Neural cell (in vitro differentiated cells): ENCODE results near the gene FAM171A2. TPM values are rescaled to one million over a fixed set of nuclear protein-coding genes. Genes with fewer than 3 reads are reported as not detected.

Experiments
- H2AFZ ChIP-seq: fragments of 200-600, 300-800 bp; sonication (generic), shearing (Covaris generic); 2 replicates; pipeline ENCODE4 v1.6.0; 2014; ENCODE audit warnings: low read depth, mild to moderate bottlenecking, antibody characterized with exemption, low read length, moderate library complexity
- H3F3A ChIP-seq: fragments of 200-600 bp; shearing (Covaris generic); 2 replicates; pipeline ENCODE4 v1.6.1; 2016; ENCODE audit warnings: mild to moderate bottlenecking, moderate library complexity, mixed read lengths, antibody characterized with exemption, low read length; ENCODE audit not compliant: insufficient read depth, poor library complexity, severe bottlenecking
- H3K27ac ChIP-seq: fragments of 200-600, 300-800 bp; sonication (generic), shearing (Covaris generic); 2 replicates; pipeline ENCODE4 v1.5.1; 2014; ENCODE audit warnings: mild to moderate bottlenecking, low read length, moderate library complexity
- H3K27me3 ChIP-seq: fragments of 300-800, 200-600 bp; sonication (generic), shearing (Covaris generic); 2 replicates; pipeline ENCODE4 v1.6.0; 2014; ENCODE audit warnings: mild to moderate bottlenecking, low read depth, low read length, moderate library complexity; ENCODE audit not compliant: insufficient read depth
- H3K36me3 ChIP-seq: fragments of 300-800, 200-600 bp; sonication (generic), shearing (Covaris generic); 2 replicates; pipeline ENCODE4 v1.5.1; 2014; ENCODE audit warnings: mild to moderate bottlenecking, antibody characterized with exemption, low read length, moderate library complexity; ENCODE audit not compliant: insufficient read depth
- H3K4me2 ChIP-seq: fragments of 300-800, 200-600 bp; sonication (generic), shearing (Covaris generic); 2 replicates; pipeline ENCODE4 v1.6.0; 2014; ENCODE audit warnings: mild to moderate bottlenecking, low read length
- H3K4me3 ChIP-seq: fragments of 300-800, 200-600 bp; sonication (generic), shearing (Covaris generic); 2 replicates; pipeline ENCODE4 v1.5.1; 2014; ENCODE audit warnings: mild to moderate bottlenecking, low read length, moderate library complexity
- H3K79me2 ChIP-seq: fragments of 200-600 bp; shearing (Covaris generic); replicated peaks from 2 replicates; pipeline ENCODE4 v1.6.0; 2014; ENCODE audit warnings: mild to moderate bottlenecking, low read length, moderate library complexity; ENCODE audit not compliant: insufficient read depth
- H3K9ac ChIP-seq: fragments of 300-800, 200-600 bp; sonication (generic), shearing (Covaris generic); 2 replicates; pipeline ENCODE4 v1.6.1; 2016; ENCODE audit warnings: mild to moderate bottlenecking, low read length, mixed read lengths
- H3K9me2 ChIP-seq: fragments of 200-600 bp; shearing (Covaris generic); 2 replicates; pipeline ENCODE4 v1.6.1; 2016; ENCODE audit warnings: mild to moderate bottlenecking, low read length, mixed read lengths; ENCODE audit not compliant: insufficient read depth
- H3K9me3 ChIP-seq: fragments of 200-600, 300-800 bp; sonication (generic), shearing (Covaris generic); 2 replicates; pipeline ENCODE4 v1.6.1; 2016; ENCODE audit warnings: mild to moderate bottlenecking, mixed run types, low read length, moderate library complexity, mixed read lengths
- H4K20me1 ChIP-seq: fragments of 200-600 bp; shearing (Covaris generic); 2 replicates; pipeline ENCODE4 v1.6.1; 2016; ENCODE audit warnings: mild to moderate bottlenecking, mixed run types; ENCODE audit not compliant: insufficient read depth
- EP300 ChIP-seq: fragments of 450-650 bp; conservative IDR thresholded peaks from 2 replicates; pipeline ENCODE4 v1.6.1; 2014; ENCODE audit warnings: antibody characterized with exemption, mild to moderate bottlenecking, moderate library complexity; ENCODE audit not compliant: poor library complexity, severe bottlenecking
- EZH2 ChIP-seq: fragments of 200-600, 300-800 bp; shearing (Covaris generic), sonication (generic); IDR thresholded peaks from 2 replicates; pipeline ENCODE4 v1.6.1; 2014; ENCODE audit warnings: antibody characterized with exemption, low read length, borderline replicate concordance, mild to moderate bottlenecking; ENCODE audit not compliant: insufficient read depth, poor library complexity, severe bottlenecking
- MXI1 ChIP-seq: fragments of 450-650 bp; conservative IDR thresholded peaks from 2 replicates; pipeline ENCODE4 v1.6.1; 2014; ENCODE audit warnings: antibody characterized with exemption, mild to moderate bottlenecking; ENCODE audit not compliant: poor library complexity, severe bottlenecking
- POLR2AphosphoS5 ChIP-seq: IDR thresholded peaks from 2 replicates; pipeline ENCODE4 v1.6.1; 2012
- RAD21 ChIP-seq: fragments of 450-650 bp; conservative IDR thresholded peaks from 2 replicates; pipeline ENCODE4 v1.6.1; 2014; ENCODE audit warnings: antibody characterized with exemption, mild to moderate bottlenecking, moderate library complexity
- SMC3 ChIP-seq: fragments of 450-650 bp; conservative IDR thresholded peaks from 2 replicates; pipeline ENCODE4 v1.6.1; 2014; ENCODE audit warnings: antibody characterized with exemption, mild to moderate bottlenecking, moderate library complexity; ENCODE audit not compliant: poor library complexity
- TAF1 ChIP-seq: IDR thresholded peaks from 2 replicates; pipeline ENCODE4 v1.6.1; 2012; ENCODE audit warnings: low read depth
- polyA plus RNA-seq: library from polyadenylated mRNA; depleted of rRNA; stranded (reverse); fragments of >200 nt; gene quantifications from 2 replicates; pipeline ENCODE4 v1.2.3, GENCODE V29; 2014
- TF ChIP-seq, protein P1 (sequence below): IDR thresholded peaks from 2 replicates; pipeline ENCODE4 v1.6.1; 2012; ENCODE audit warnings: borderline replicate concordance
- TF ChIP-seq, protein P2 (sequence below): fragments of 450-650 bp; IDR thresholded peaks from 2 replicates; pipeline ENCODE4 v1.5.1; 2014; ENCODE audit warnings: antibody characterized with exemption, mild to moderate bottlenecking, moderate library complexity; ENCODE audit not compliant: poor library complexity, severe bottlenecking

The FAM171A2 gene
- polyA plus RNA-seq, 1 donor from 2014 or later = 73.6 TPM

DNA sequence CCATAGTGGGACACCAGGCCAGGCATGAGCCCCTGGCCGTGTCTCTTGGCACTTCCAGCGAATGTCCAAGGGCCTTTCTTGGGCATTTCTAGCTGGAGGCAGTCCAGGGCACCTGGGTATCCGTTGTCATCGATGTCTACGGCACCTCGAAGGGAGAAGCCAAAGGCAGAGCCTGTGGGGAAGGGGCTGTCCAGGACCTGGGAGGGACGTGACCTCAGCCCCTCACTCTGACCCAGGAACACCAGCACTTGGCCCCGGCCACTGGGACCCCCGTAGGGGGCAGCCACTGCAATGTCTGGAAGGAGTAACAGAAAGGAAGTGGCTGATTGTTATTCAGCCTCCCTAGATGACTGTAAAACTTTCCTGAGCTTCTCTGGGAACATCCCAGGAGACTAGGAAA, 17.1 kb upstream of the FAM171A2 start:
- no peaks in the 10 kb centered on the region for H3K36me3 ChIP-seq
- no peak for TF ChIP-seq POLR2AphosphoS5
- TF ChIP-seq MXI1 = no peak
- TF ChIP-seq RAD21 = no peak
- no peak for TF ChIP-seq EZH2
- TF ChIP-seq, protein P1, sequence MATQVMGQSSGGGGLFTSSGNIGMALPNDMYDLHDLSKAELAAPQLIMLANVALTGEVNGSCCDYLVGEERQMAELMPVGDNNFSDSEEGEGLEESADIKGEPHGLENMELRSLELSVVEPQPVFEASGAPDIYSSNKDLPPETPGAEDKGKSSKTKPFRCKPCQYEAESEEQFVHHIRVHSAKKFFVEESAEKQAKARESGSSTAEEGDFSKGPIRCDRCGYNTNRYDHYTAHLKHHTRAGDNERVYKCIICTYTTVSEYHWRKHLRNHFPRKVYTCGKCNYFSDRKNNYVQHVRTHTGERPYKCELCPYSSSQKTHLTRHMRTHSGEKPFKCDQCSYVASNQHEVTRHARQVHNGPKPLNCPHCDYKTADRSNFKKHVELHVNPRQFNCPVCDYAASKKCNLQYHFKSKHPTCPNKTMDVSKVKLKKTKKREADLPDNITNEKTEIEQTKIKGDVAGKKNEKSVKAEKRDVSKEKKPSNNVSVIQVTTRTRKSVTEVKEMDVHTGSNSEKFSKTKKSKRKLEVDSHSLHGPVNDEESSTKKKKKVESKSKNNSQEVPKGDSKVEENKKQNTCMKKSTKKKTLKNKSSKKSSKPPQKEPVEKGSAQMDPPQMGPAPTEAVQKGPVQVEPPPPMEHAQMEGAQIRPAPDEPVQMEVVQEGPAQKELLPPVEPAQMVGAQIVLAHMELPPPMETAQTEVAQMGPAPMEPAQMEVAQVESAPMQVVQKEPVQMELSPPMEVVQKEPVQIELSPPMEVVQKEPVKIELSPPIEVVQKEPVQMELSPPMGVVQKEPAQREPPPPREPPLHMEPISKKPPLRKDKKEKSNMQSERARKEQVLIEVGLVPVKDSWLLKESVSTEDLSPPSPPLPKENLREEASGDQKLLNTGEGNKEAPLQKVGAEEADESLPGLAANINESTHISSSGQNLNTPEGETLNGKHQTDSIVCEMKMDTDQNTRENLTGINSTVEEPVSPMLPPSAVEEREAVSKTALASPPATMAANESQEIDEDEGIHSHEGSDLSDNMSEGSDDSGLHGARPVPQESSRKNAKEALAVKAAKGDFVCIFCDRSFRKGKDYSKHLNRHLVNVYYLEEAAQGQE = no peak
- no peak for TF ChIP-seq EP300
- TF ChIP-seq TAF1 = no peak
- no peaks in the 10 kb centered on the region for H3K9me3 ChIP-seq
- no peaks in the 10 kb centered on the region for H3F3A ChIP-seq
- H2AFZ ChIP-seq = no peak overlapping the region
- H3K27me3 ChIP-seq = peaks cover 12% of the 10 kb centered on the region
- no peaks in the 10 kb centered on the region for H3K9me2 ChIP-seq
- H3K9ac ChIP-seq = no peak overlapping the region
- H3K4me2 ChIP-seq = no peak overlapping the region
- H3K4me3 ChIP-seq = no peak overlapping the region
- no peak overlapping the region for H3K27ac ChIP-seq
- H3K79me2 ChIP-seq = no peaks in the 10 kb centered on the region
- H4K20me1 ChIP-seq = no peaks in the 10 kb centered on the region

GRCh38 chr17:44379887-44380286, 16.2 kb upstream of the FAM171A2 start:
- H3K9me3 ChIP-seq = no peaks in the 10 kb centered on the region
- H3F3A ChIP-seq = no peaks in the 10 kb centered on the region
- H3K4me3 ChIP-seq = no peak overlapping the region
- H3K4me2 ChIP-seq = no peak overlapping the region
- H3K9ac ChIP-seq = no peak overlapping the region
- H3K9me2 ChIP-seq = no peaks in the 10 kb centered on the region
- TF ChIP-seq RAD21 = no peak
- no peak for TF ChIP-seq SMC3
- no peak for TF ChIP-seq TAF1
- no peak for TF ChIP-seq EP300
- TF ChIP-seq POLR2AphosphoS5 = no peak
- no peak for TF ChIP-seq MXI1
- TF ChIP-seq EZH2 = no peak
- TF ChIP-seq, protein P1 = no peak
- TF ChIP-seq, protein P2, sequence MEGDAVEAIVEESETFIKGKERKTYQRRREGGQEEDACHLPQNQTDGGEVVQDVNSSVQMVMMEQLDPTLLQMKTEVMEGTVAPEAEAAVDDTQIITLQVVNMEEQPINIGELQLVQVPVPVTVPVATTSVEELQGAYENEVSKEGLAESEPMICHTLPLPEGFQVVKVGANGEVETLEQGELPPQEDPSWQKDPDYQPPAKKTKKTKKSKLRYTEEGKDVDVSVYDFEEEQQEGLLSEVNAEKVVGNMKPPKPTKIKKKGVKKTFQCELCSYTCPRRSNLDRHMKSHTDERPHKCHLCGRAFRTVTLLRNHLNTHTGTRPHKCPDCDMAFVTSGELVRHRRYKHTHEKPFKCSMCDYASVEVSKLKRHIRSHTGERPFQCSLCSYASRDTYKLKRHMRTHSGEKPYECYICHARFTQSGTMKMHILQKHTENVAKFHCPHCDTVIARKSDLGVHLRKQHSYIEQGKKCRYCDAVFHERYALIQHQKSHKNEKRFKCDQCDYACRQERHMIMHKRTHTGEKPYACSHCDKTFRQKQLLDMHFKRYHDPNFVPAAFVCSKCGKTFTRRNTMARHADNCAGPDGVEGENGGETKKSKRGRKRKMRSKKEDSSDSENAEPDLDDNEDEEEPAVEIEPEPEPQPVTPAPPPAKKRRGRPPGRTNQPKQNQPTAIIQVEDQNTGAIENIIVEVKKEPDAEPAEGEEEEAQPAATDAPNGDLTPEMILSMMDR = no peak
- H4K20me1 ChIP-seq = no peaks in the 10 kb centered on the region
- no peak overlapping the region for H3K27ac ChIP-seq
- H2AFZ ChIP-seq = no peak overlapping the region
- no peaks in the 10 kb centered on the region for H3K79me2 ChIP-seq
- H3K36me3 ChIP-seq = no peaks in the 10 kb centered on the region
- peaks cover 4% of the 10 kb centered on the region for H3K27me3 ChIP-seq
